H1 (cell line): ENCODE data around the gene PAIP2B. TPM values are rescaled to one million over a fixed set of nuclear protein-coding genes. Genes with fewer than 3 reads are reported as not detected.

Experiments used
- CTCF ChIA-PET: fragments of 300-600 bp; sonication (Branson Sonifier 250); formaldehyde crosslinking; loops from one replicate; lab custom pipeline; 2021; ENCODE audit not compliant: partially characterized antibody; lab: Charles Lee
- POLR2A ChIA-PET: fragments of 300-600 bp; sonication (Branson Sonifier 250); formaldehyde crosslinking; loops from one replicate; lab custom pipeline; 2021; ENCODE audit warnings: inconsistent platforms; ENCODE audit not compliant: partially characterized antibody; lab: Charles Lee
- DNase-seq, 2 experiments: peaks; one replicate each; pipeline versions ENCODE4 v3.0.0 to v3.0.0-alpha.2; 2010 to 2022; ENCODE audit warnings: low spot score in 2 of 2, low read depth in 1 of 2, mixed read lengths in 1 of 2
- FAIRE-seq: peaks from 2 replicates; lab custom pipeline; 2011; peaks lifted over from hg19 to GRCh38; lab: Jason Lieb, UNC
- H2AFZ ChIP-seq: 2 replicates; pipeline ENCODE4 v1.8.1; 2012; ENCODE audit warnings: low read length, inconsistent platforms
- H2AK5ac ChIP-seq: 2 replicates; pipeline ENCODE4 v1.6.1; 2013; ENCODE audit warnings: low read depth, low read length
- H2BK120ac ChIP-seq: replicated peaks from 2 replicates; pipeline ENCODE3; 2013; ENCODE audit warnings: low read depth, low read length, inconsistent platforms
- H2BK12ac ChIP-seq: 2 replicates; pipeline ENCODE4 v1.6.1; 2013; ENCODE audit warnings: low read depth, low read length
- H2BK15ac ChIP-seq: 2 replicates; pipeline ENCODE4 v1.6.1; 2013; ENCODE audit warnings: low read length
- H2BK20ac ChIP-seq: 2 replicates; pipeline ENCODE4 v1.6.1; 2013; ENCODE audit warnings: low read length
- H2BK5ac ChIP-seq: 2 replicates; pipeline ENCODE4 v1.6.1; 2013; ENCODE audit warnings: low read depth, low read length
- H3K14ac ChIP-seq: 2 replicates; pipeline ENCODE4 v1.6.1; 2013; ENCODE audit warnings: inconsistent platforms; ENCODE audit not compliant: insufficient read length
- H3K18ac ChIP-seq: 2 replicates; pipeline ENCODE4 v1.6.1; 2013; ENCODE audit warnings: low read length; ENCODE audit errors: extremely low read depth
- H3K23ac ChIP-seq: 2 replicates; pipeline ENCODE4 v1.6.1; 2013; ENCODE audit warnings: inconsistent platforms; ENCODE audit not compliant: insufficient read length
- H3K23me2 ChIP-seq: 2 replicates; pipeline ENCODE4 v1.6.1; 2013; ENCODE audit warnings: low read depth, low read length
- H3K27ac ChIP-seq: 2 replicates; pipeline ENCODE4 v1.6.1; 2011; ENCODE audit warnings: low read depth, low read length, inconsistent platforms
- H3K27me3 ChIP-seq, 4 experiments: replicated peaks in 1 of 4; 1 replicate in 1 of 4; 2 replicates in 3 of 4; pipeline versions ENCODE4 v1.6.1 to v1.8.1; 2011 to 2013; ENCODE audit warnings: low read length in 3 of 4, mild to moderate bottlenecking in 3 of 4, inconsistent platforms in 2 of 4, mixed read lengths in 2 of 4, moderate library complexity in 1 of 4; ENCODE audit not compliant: control insufficient read depth in 3 of 4, insufficient read depth in 3 of 4; ENCODE audit errors: extremely low read depth in 1 of 4
- H3K36me3 ChIP-seq, 4 experiments: 2 replicates each; pipeline versions ENCODE4 v1.6.1 to v1.8.1; 2011 to 2013; ENCODE audit warnings: mild to moderate bottlenecking in 4 of 4, low read length in 3 of 4, moderate library complexity in 2 of 4, control low read depth in 1 of 4, inconsistent platforms in 1 of 4; ENCODE audit not compliant: insufficient read depth in 4 of 4, control insufficient read depth in 2 of 4
- H3K4ac ChIP-seq: replicated peaks from 2 replicates; pipeline ENCODE3; 2013; ENCODE audit warnings: low read length, low read depth, mixed read lengths, inconsistent platforms; ENCODE audit not compliant: insufficient read length
- H3K4me1 ChIP-seq, 4 experiments: replicated peaks in 1 of 4; 1 replicate in 1 of 4; 2 replicates in 3 of 4; pipeline versions ENCODE4 v1.6.1 to v1.8.1; 2011 to 2013; ENCODE audit warnings: low read length in 3 of 4, inconsistent platforms in 2 of 4, mixed read lengths in 1 of 4; ENCODE audit not compliant: insufficient read depth in 4 of 4, control insufficient read depth in 3 of 4
- H3K4me2 ChIP-seq, 2 experiments: 2 replicates each; pipeline versions ENCODE4 v1.6.1 to v1.8.1; 2011 to 2013; ENCODE audit warnings: low read depth in 2 of 2, low read length in 2 of 2, control low read depth in 1 of 2, inconsistent platforms in 1 of 2, mild to moderate bottlenecking in 1 of 2; ENCODE audit not compliant: insufficient read depth in 1 of 2
- H3K4me3 ChIP-seq, 4 experiments: fragments of 200-600, 300-600 bp in 1 of 4; sonication (generic), shearing (Covaris generic), sonication (Bioruptor Twin) in 1 of 4; 2 replicates each; pipeline versions ENCODE4 v1.5.1 to v1.8.1; 2011 to 2016; ENCODE audit warnings: low read length in 4 of 4, low read depth in 3 of 4, control low read depth in 2 of 4, inconsistent platforms in 2 of 4, mild to moderate bottlenecking in 2 of 4, mixed read lengths in 1 of 4, moderate library complexity in 1 of 4; ENCODE audit not compliant: insufficient read depth in 2 of 4; ENCODE audit errors: extremely low read depth in 1 of 4
- H3K56ac ChIP-seq: replicated peaks from 2 replicates; pipeline ENCODE3; 2013; ENCODE audit warnings: low read depth, mild to moderate bottlenecking, mixed read lengths, low read length, inconsistent platforms; ENCODE audit not compliant: insufficient read length
- H3K79me1 ChIP-seq: 2 replicates; pipeline ENCODE4 v1.6.1; 2013; ENCODE audit warnings: low read depth, low read length, control low read depth
- H3K79me2 ChIP-seq, 2 experiments: 2 replicates each; pipeline versions ENCODE4 v1.6.1 to v1.8.1; 2012 to 2013; ENCODE audit warnings: low read length in 2 of 2, mild to moderate bottlenecking in 2 of 2, inconsistent platforms in 1 of 2; ENCODE audit not compliant: insufficient read depth in 2 of 2, control insufficient read depth in 1 of 2
- H3K9ac ChIP-seq, 4 experiments: replicated peaks in 1 of 4; 1 replicate in 1 of 4; 2 replicates in 3 of 4; pipeline versions ENCODE4 v1.6.1 to v1.8.1; 2011 to 2013; ENCODE audit warnings: low read depth in 3 of 4, low read length in 3 of 4, control low read depth in 2 of 4, mild to moderate bottlenecking in 2 of 4, moderate library complexity in 2 of 4, inconsistent platforms in 1 of 4; ENCODE audit errors: extremely low read depth in 1 of 4
- H3K9me3 ChIP-seq, 2 experiments: 2 replicates each; pipeline versions ENCODE4 v1.6.1 to v1.8.1; 2012 to 2013; ENCODE audit warnings: mild to moderate bottlenecking in 2 of 2, moderate library complexity in 2 of 2, control low read depth in 1 of 2, inconsistent platforms in 1 of 2, low read depth in 1 of 2, low read length in 1 of 2, mixed read lengths in 1 of 2; ENCODE audit not compliant: insufficient read depth in 2 of 2
- H4K20me1 ChIP-seq, 2 experiments: replicated peaks in 1 of 2; 2 replicates each; pipeline versions ENCODE3 to v1.8.1; 2011 to 2013; ENCODE audit warnings: inconsistent platforms in 2 of 2, low read length in 2 of 2, mild to moderate bottlenecking in 1 of 2; ENCODE audit not compliant: insufficient read depth in 2 of 2, control insufficient read depth in 1 of 2
- H4K5ac ChIP-seq: 2 replicates; pipeline ENCODE4 v1.6.1; 2013; ENCODE audit warnings: low read length, low read depth, mixed read lengths, inconsistent platforms; ENCODE audit not compliant: insufficient read length
- H4K8ac ChIP-seq: 2 replicates; pipeline ENCODE4 v1.8.0; 2013; ENCODE audit warnings: mild to moderate bottlenecking, moderate library complexity, low read length, inconsistent platforms; ENCODE audit not compliant: insufficient read depth; ENCODE audit errors: extremely low read depth
- H4K91ac ChIP-seq: replicated peaks from 2 replicates; pipeline ENCODE3; 2013; ENCODE audit warnings: low read length, mixed read lengths, inconsistent platforms; ENCODE audit not compliant: insufficient read length
- ATF2 ChIP-seq: IDR thresholded peaks from 2 replicates; pipeline ENCODE4 v1.6.1; 2012; ENCODE audit warnings: low read length, inconsistent platforms
- BCL11A ChIP-seq, 2 experiments: IDR thresholded peaks; one replicate each; pipeline ENCODE4 v1.6.1; 2011; ENCODE audit warnings: low read depth in 2 of 2, low read length in 2 of 2, mild to moderate bottlenecking in 2 of 2
- CHD1 ChIP-seq: IDR thresholded peaks from 2 replicates; pipeline ENCODE4 v1.6.1; 2012; ENCODE audit warnings: low read depth, low read length, improper control_type of control experiment
- FOSL1 ChIP-seq: IDR thresholded peaks from 2 replicates; pipeline ENCODE4 v1.6.1; 2011; ENCODE audit warnings: mild to moderate bottlenecking, low read depth, low read length, moderate library complexity; ENCODE audit not compliant: insufficient read depth
- GABPA ChIP-seq: IDR thresholded peaks from 2 replicates; pipeline ENCODE4 v1.6.1; 2011; ENCODE audit warnings: mild to moderate bottlenecking, low read length, moderate library complexity, borderline replicate concordance; ENCODE audit not compliant: insufficient read depth
- JUN ChIP-seq: IDR thresholded peaks from 2 replicates; pipeline ENCODE4 v1.6.1; 2011; ENCODE audit warnings: low read depth, mild to moderate bottlenecking, improper control_type of control experiment, low read length
- RFX5 ChIP-seq: IDR thresholded peaks from 2 replicates; pipeline ENCODE4 v1.6.1; 2011; ENCODE audit warnings: low read depth, low read length, improper control_type of control experiment, borderline replicate concordance
- SAP30 ChIP-seq: fragments of 300-600 bp; sonication (generic); IDR thresholded peaks from 2 replicates; pipeline ENCODE4 v1.7.1; 2012; ENCODE audit warnings: low read length, moderate library complexity, mild to moderate bottlenecking, inconsistent platforms; ENCODE audit not compliant: insufficient read depth, insufficient replicate concordance
- TBP ChIP-seq: IDR thresholded peaks from 2 replicates; pipeline ENCODE4 v1.6.1; 2011; ENCODE audit warnings: low read depth, low read length, improper control_type of control experiment
- TEAD4 ChIP-seq: IDR thresholded peaks from 2 replicates; pipeline ENCODE4 v1.6.1; 2012; ENCODE audit warnings: low read depth, low read length, inconsistent platforms, mixed read lengths
- USF2 ChIP-seq: IDR thresholded peaks from 2 replicates; pipeline ENCODE4 v1.6.1; 2011; ENCODE audit warnings: low read length, improper control_type of control experiment
- WGBS, 2 experiments: shearing (Covaris generic) in 1 of 2; methylation state at CpG; one replicate each; pipeline versions ENCODE4 v1.1.6 to v1.1.7; 2013 to 2015; ENCODE audit warnings: low lambda C conversion rate in 2 of 2, mixed read lengths in 2 of 2, inconsistent platforms in 1 of 2, low coverage in 1 of 2, missing lambda C conversion rate in 1 of 2; ENCODE audit not compliant: insufficient replicate concordance in 2 of 2, insufficient coverage in 1 of 2, insufficient read length in 1 of 2; ENCODE audit errors: extremely low coverage in 1 of 2, missing lambda C conversion rate in 1 of 2; 5-methylcytosine and 5-hydroxymethylcytosine counted together
- polyA plus RNA-seq, 7 experiments: library from polyadenylated mRNA; depleted of rRNA in 3 of 7; stranded (reverse) in 5 of 7; unstranded in 2 of 7; fragments of >200 nt in 5 of 7; fragments of 200-250 nt in 2 of 7; gene quantifications; 1 replicate in 5 of 7; 2 replicates in 1 of 7; 4 replicates in 1 of 7; pipeline versions ENCODE4 v1.2.1 to v1.2.3, GENCODE V29; 2011 to 2013; ENCODE audit warnings: missing spikeins in 2 of 7, mixed read lengths in 2 of 7
- total RNA-seq: library from RNA; stranded (reverse); fragmentation: NEBNext Ultra II Directional; extraction: Animal tissue kit (Norgen Biotek cat#: 25700); gene quantifications from 2 replicates; pipeline ENCODE4 v1.2.1, GENCODE V29; 2021

PAIP2B gene
- total and polyA plus RNA-seq, 2 of the 8 experiments (the other 6 are each of a cell fraction or from before 2014, with no cell fraction given): 8.4 to 31.3 TPM

- Histone ChIP-seq H3K56ac (no peak overlapping the region), H3K4me2 (no peak overlapping the region), H3K79me1 (no peaks in the 10 kb centered on the region), H3K27me3 (no peaks in the 10 kb centered on the region), H2BK12ac (no peak overlapping the region), H2AK5ac (no peak overlapping the region), H2BK5ac (no peak overlapping the region), H3K4ac (no peak overlapping the region), H2BK120ac (no peak overlapping the region), H4K5ac (no peak overlapping the region), H3K18ac (no peak overlapping the region), H3K79me2 (no peaks in the 10 kb centered on the region), H3K27ac (no peak overlapping the region), H3K9me3 (no peaks in the 10 kb centered on the region), H3K23me2 (no peaks in the 10 kb centered on the region), H3K23ac (no peak overlapping the region), H3K14ac (no peak overlapping the region), H3K4me1 (no peaks in the 10 kb centered on the region), H3K9ac (no peak overlapping the region), H2AFZ (0 out of 2 replicates have a peak overlapping the region, but pooled peaks have one; percentile 95), H3K36me3 (no peaks in the 10 kb centered on the region), H4K8ac (no peak overlapping the region), H3K4me3 (no peak overlapping the region), H4K91ac (no peak overlapping the region), H2BK15ac (no peak overlapping the region), H2BK20ac (no peak overlapping the region), H4K20me1 (no peaks in the 10 kb centered on the region)
- ChIA-PET CTCF (interaction anchor here (0.9 to 1.9 kb wide), 3 partner anchors 17 to 64 kb away, joined by 3 to 9 read pairs (median 3); no protein-coding TSS in a partner anchor), POLR2A (no interaction called here)
- WGBS, 2 experiments: 73% methylated on average over 3 of the region's 3 CpGs; no CpG with 5 or more reads in 1 of the 2 experiments
- no peak for DNase-seq
- FAIRE-seq: no peak
- TF ChIP-seq ATF2 (no peak), GABPA (no peak), CHD1 (no peak), BCL11A (IDR thresholded peaks at IDR 0.05; ENCODE audit: low read depth in 2 of 2, low read length in 2 of 2) (no peak), USF2 (no peak), RFX5 (no peak), TBP (no peak), TEAD4 (no peak), JUN (no peak), FOSL1 (no peak), SAP30 (no peak)
Observed at GRCh38 chr2:71256421-71256820, 29.5 kb upstream of the PAIP2B start.
